Urinary bladder (tissue), 4 donors: ENCODE data around the gene HBZ. TPM values are rescaled to one million over a fixed set of nuclear protein-coding genes. Genes with fewer than 3 reads are reported as not detected.
"Not testable (repeated sequence)": the region's sequence is repeated elsewhere in the genome, so short reads cannot be mapped to it uniquely, and the experiment has no call there.

Source experiments
- DNase-seq: peaks from one replicate; pipeline ENCODE4 v3.0.0-alpha.2; 2015; ENCODE audit errors: extremely low spot score
- H3K27ac ChIP-seq: one replicate; pipeline ENCODE4 v1.5.1; 2013; ENCODE audit warnings: low read depth, mild to moderate bottlenecking, moderate library complexity
- H3K36me3 ChIP-seq: one replicate; pipeline ENCODE4 v1.6.1; 2013; ENCODE audit warnings: mild to moderate bottlenecking, moderate library complexity; ENCODE audit not compliant: insufficient read depth
- H3K4me1 ChIP-seq: one replicate; pipeline ENCODE4 v1.6.1; 2013; ENCODE audit warnings: mild to moderate bottlenecking, moderate library complexity; ENCODE audit not compliant: insufficient read depth
- H3K4me3 ChIP-seq: one replicate; pipeline ENCODE4 v1.5.1; 2013; ENCODE audit warnings: low read depth, low read length
- WGBS: extraction: QIAGEN DNeasy Blood & Tissue Kit; methylation state at CpG from one replicate; pipeline ENCODE4 v1.1.7; 2013; 5-methylcytosine and 5-hydroxymethylcytosine counted together
- polyA plus RNA-seq: library from polyadenylated mRNA; stranded (reverse); fragments of 200-250 nt; gene quantifications from one replicate; pipeline ENCODE4 v1.2.3, GENCODE V29; 2013
- total RNA-seq: library from RNA; depleted of rRNA; stranded (reverse); fragments of >200 nt; gene quantifications from one replicate; pipeline ENCODE4 v1.2.3, GENCODE V29; 2014
- donor health status: healthy with polysubstance abuse.
- donor health status: healthy.

The HBZ gene
- total and polyA plus RNA-seq, 2 donors: 0.47 to 0.85 TPM

- DNase-seq, H3K36me3 ChIP-seq, H3K4me3 ChIP-seq, H3K27ac ChIP-seq, H3K4me1 ChIP-seq: not testable (repeated sequence)
- 0% methylated on average over 10 of the region's 80 CpGs for WGBS
Measured at GRCh38 chr16:164134-164823, 11.8 kb downstream of the HBZ start.

GRCh38 chr16:164827-165538, 12.5 kb downstream of the HBZ start:
- DNase-seq: no peak
- Histone ChIP-seq H3K36me3 (no peaks in the 10 kb centered on the region), H3K4me1 (no peaks in the 10 kb centered on the region), H3K4me3 (no peak overlapping the region), H3K27ac (no peak overlapping the region)
- 2% methylated on average over 46 of the region's 77 CpGs for WGBS

- Histone ChIP-seq H3K4me1 (no peaks in the 10 kb centered on the region), H3K36me3 (no peaks in the 10 kb centered on the region), H3K27ac (no peak within 1 kb of the TSS), H3K4me3 (no peak within 1 kb of the TSS)
- DNase-seq: no peak
- 3% methylated on average over 75 of the region's 75 CpGs for WGBS
Measured at GRCh38 chr16:165539-166374, 13.3 kb downstream of the HBZ start, which contains the start of gene HBM. Gene HBM, plus strand, starts transcription at chr16:165978. Its CDS starts 20 bp downstream, at chr16:165998.

GRCh38 chr16:166375-167121, 14.1 kb downstream of the HBZ start:
- Histone ChIP-seq H3K4me3 (no peak overlapping the region), H3K27ac (no peak overlapping the region), H3K4me1 (no peaks in the 10 kb centered on the region), H3K36me3 (no peaks in the 10 kb centered on the region)
- WGBS: 4% methylated on average over 45 of the region's 45 CpGs
- DNase-seq: no peak

GRCh38 chr16:167122-167690, 14.8 kb downstream of the HBZ start:
- no peak for DNase-seq
- Histone ChIP-seq H3K4me3 (no peak overlapping the region), H3K4me1 (no peaks in the 10 kb centered on the region), H3K36me3 (no peaks in the 10 kb centered on the region), H3K27ac (no peak overlapping the region)
- WGBS: 7% methylated on average over 11 of the region's 11 CpGs

- DNase-seq: no peak
- Histone ChIP-seq H3K4me3 (no peak overlapping the region), H3K36me3 (no peaks in the 10 kb centered on the region), H3K27ac (no peak overlapping the region), H3K4me1 (no peaks in the 10 kb centered on the region)
- WGBS: 60% methylated on average over 6 of the region's 6 CpGs
Measured at GRCh38 chr16:168424-168823, 16.0 kb downstream of the HBZ start.

- Histone ChIP-seq H3K4me3 (no peak overlapping the region), H3K4me1 (no peaks in the 10 kb centered on the region), H3K36me3 (no peaks in the 10 kb centered on the region), H3K27ac (no peak overlapping the region)
- 38% methylated on average over 3 of the region's 3 CpGs for WGBS
- DNase-seq: no peak
Measured at GRCh38 chr16:169014-169413, 16.6 kb downstream of the HBZ start.

- H3K36me3 ChIP-seq, DNase-seq, H3K27ac ChIP-seq, H3K4me1 ChIP-seq, H3K4me3 ChIP-seq: not testable (repeated sequence)
- 4% methylated on average over 5 of the region's 5 CpGs for WGBS
Measured at GRCh38 chr16:170088-170507, 17.7 kb downstream of the HBZ start.

GRCh38 chr16:170788-171187, 18.3 kb downstream of the HBZ start:
- Histone ChIP-seq H3K36me3 (no peaks in the 10 kb centered on the region), H3K27ac (no peak overlapping the region), H3K4me3 (no peak overlapping the region), H3K4me1 (no peaks in the 10 kb centered on the region)
- DNase-seq: no peak
- 53% methylated on average over 1 of the region's 1 CpG for WGBS

GRCh38 chr16:172374-172941, 20.0 kb downstream of the HBZ start, which contains the start of gene HBA2:
Gene HBA2, plus strand, starts transcription at chr16:172876. Its CDS starts 37 bp downstream, at chr16:172913.
- H3K4me1 ChIP-seq, H3K27ac ChIP-seq, H3K36me3 ChIP-seq, H3K4me3 ChIP-seq, DNase-seq: not testable (repeated sequence)
- WGBS: no CpG with 5 or more reads among the region's 74 CpGs

GRCh38 chr16:173211-173854, 20.9 kb downstream of the HBZ start:
- not testable (repeated sequence) for H3K36me3 ChIP-seq, DNase-seq, H3K27ac ChIP-seq, H3K4me1 ChIP-seq, H3K4me3 ChIP-seq
- 8% methylated on average over 30 of the region's 44 CpGs for WGBS
